Ishikawa (cell line): ENCODE measurements around the gene SSR2.

ENCODE experiments used
- CEBPB ChIP-seq: IDR thresholded peaks from 2 replicates; pipeline ENCODE4 v1.6.1; 2012
- CREB1 ChIP-seq: IDR thresholded peaks from 2 replicates; pipeline ENCODE4 v1.6.1; 2012; ENCODE audit warnings: low read depth
- EGR1 ChIP-seq: IDR thresholded peaks from 2 replicates; pipeline ENCODE4 v1.6.1; 2012
- EP300 ChIP-seq: IDR thresholded peaks from 2 replicates; pipeline ENCODE4 v1.6.1; 2012; ENCODE audit warnings: borderline replicate concordance
- FOXM1 ChIP-seq: IDR thresholded peaks from 2 replicates; pipeline ENCODE4 v1.6.1; 2012; ENCODE audit warnings: low read depth, borderline replicate concordance
- NFIC ChIP-seq: IDR thresholded peaks from 2 replicates; pipeline ENCODE4 v1.6.1; 2012
- RAD21 ChIP-seq: IDR thresholded peaks from 2 replicates; pipeline ENCODE4 v1.6.1; 2012; ENCODE audit warnings: low read depth
- TAF1 ChIP-seq: IDR thresholded peaks from 2 replicates; pipeline ENCODE4 v1.6.1; 2012; ENCODE audit warnings: low read depth, mild to moderate bottlenecking
- TEAD4 ChIP-seq: IDR thresholded peaks from 2 replicates; pipeline ENCODE4 v1.6.1; 2012
- YY1 ChIP-seq: IDR thresholded peaks from 2 replicates; pipeline ENCODE4 v1.6.1; 2012; ENCODE audit warnings: low read depth
- ZBTB7A ChIP-seq: IDR thresholded peaks from 2 replicates; pipeline ENCODE4 v1.6.1; 2012; ENCODE audit warnings: low read depth
- TF ChIP-seq, protein P1 (sequence below): IDR thresholded peaks from 2 replicates; pipeline ENCODE4 v1.6.1; 2012; ENCODE audit warnings: low read depth, mild to moderate bottlenecking
- TF ChIP-seq, protein P2 (sequence below): IDR thresholded peaks from 2 replicates; pipeline ENCODE4 v1.6.1; 2012
- TF ChIP-seq, protein P3 (sequence below): IDR thresholded peaks from 2 replicates; pipeline ENCODE4 v1.6.1; 2012

DNA sequence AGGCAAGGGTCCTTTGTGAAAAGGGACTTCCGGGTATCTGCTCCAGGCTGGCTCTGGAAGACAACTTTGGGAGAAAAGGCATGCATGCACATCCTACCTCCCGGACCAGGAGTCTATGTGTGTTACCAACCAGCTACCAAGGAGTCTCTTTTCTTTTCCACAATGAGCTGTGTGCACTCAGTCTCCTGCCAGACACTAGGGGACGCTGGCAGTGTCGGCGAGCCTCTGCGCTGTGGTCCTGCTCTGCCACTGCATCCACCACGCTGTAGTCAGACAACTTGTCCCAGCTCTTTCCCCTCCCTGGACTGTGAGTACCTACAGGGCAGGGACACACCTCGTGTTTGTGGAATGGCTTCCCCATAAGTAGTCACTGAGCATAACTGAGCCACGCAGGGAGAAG is 5.1 kb upstream of the SSR2 start:
- TF ChIP-seq, protein P1, sequence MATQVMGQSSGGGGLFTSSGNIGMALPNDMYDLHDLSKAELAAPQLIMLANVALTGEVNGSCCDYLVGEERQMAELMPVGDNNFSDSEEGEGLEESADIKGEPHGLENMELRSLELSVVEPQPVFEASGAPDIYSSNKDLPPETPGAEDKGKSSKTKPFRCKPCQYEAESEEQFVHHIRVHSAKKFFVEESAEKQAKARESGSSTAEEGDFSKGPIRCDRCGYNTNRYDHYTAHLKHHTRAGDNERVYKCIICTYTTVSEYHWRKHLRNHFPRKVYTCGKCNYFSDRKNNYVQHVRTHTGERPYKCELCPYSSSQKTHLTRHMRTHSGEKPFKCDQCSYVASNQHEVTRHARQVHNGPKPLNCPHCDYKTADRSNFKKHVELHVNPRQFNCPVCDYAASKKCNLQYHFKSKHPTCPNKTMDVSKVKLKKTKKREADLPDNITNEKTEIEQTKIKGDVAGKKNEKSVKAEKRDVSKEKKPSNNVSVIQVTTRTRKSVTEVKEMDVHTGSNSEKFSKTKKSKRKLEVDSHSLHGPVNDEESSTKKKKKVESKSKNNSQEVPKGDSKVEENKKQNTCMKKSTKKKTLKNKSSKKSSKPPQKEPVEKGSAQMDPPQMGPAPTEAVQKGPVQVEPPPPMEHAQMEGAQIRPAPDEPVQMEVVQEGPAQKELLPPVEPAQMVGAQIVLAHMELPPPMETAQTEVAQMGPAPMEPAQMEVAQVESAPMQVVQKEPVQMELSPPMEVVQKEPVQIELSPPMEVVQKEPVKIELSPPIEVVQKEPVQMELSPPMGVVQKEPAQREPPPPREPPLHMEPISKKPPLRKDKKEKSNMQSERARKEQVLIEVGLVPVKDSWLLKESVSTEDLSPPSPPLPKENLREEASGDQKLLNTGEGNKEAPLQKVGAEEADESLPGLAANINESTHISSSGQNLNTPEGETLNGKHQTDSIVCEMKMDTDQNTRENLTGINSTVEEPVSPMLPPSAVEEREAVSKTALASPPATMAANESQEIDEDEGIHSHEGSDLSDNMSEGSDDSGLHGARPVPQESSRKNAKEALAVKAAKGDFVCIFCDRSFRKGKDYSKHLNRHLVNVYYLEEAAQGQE: no peak
- TF ChIP-seq EP300: no peak
- no peak for TF ChIP-seq FOXM1
- TF ChIP-seq, protein P2, sequence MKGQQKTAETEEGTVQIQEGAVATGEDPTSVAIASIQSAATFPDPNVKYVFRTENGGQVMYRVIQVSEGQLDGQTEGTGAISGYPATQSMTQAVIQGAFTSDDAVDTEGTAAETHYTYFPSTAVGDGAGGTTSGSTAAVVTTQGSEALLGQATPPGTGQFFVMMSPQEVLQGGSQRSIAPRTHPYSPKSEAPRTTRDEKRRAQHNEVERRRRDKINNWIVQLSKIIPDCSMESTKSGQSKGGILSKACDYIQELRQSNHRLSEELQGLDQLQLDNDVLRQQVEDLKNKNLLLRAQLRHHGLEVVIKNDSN: no peak
- TF ChIP-seq RAD21: peak; percentile 41; the same call in 1 of the 2 replicates
- TF ChIP-seq CREB1: no peak
- TF ChIP-seq, protein P3, sequence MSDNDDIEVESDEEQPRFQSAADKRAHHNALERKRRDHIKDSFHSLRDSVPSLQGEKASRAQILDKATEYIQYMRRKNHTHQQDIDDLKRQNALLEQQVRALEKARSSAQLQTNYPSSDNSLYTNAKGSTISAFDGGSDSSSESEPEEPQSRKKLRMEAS: no peak
- no peak for TF ChIP-seq CEBPB
- TF ChIP-seq NFIC: no peak
- TF ChIP-seq EGR1: no peak
- TF ChIP-seq ZBTB7A: no peak
- no peak for TF ChIP-seq TAF1
- TF ChIP-seq YY1: no peak
- no peak for TF ChIP-seq TEAD4
